ENCODE measurements around the gene POLR1E. TPM values are rescaled to one million over a fixed set of nuclear protein-coding genes. Genes with fewer than 3 reads are reported as not detected.
"Not testable (repeated sequence)": the region's sequence is repeated elsewhere in the genome, so short reads cannot be mapped to it uniquely, and the experiment has no call there.

The POLR1E gene
- total RNA-seq, 1 donor from 2014 or later, result 46.3 TPM

- Mint-ChIP-seq H3K4me1 (peaks cover 36% of the 10 kb centered on the region), H3K4me3 (peak overlapping the region; percentile 98)
Observed at GRCh38 chr9:37464426-37465248, 21.1 kb upstream of the POLR1E start.

GRCh38 chr9:37465249-37466036, 20.3 kb upstream of the POLR1E start, which contains the start of gene ZBTB5:
Gene ZBTB5 (minus strand): TSS chr9:37465450. CDS start chr9:37442551, 22,899 bp downstream.
- DNase-seq (peak; percentile 93), ATAC-seq (ENCODE audit: low read depth) (peak; percentile 76)
- ChIA-PET POLR2A (interaction anchor here (0.6 to 2.5 kb wide), 29 partner anchors 11 to 806 kb away, joined by 3 to 25 read pairs (median 4); partner anchors contain the start of genes EXOSC3, FBXO10, GRHPR and POLR1E), CTCF (interaction anchor here (0.5 kb wide), 1 partner anchor 905 kb away, joined by 3 read pairs; no protein-coding TSS in a partner anchor)
- intact Hi-C loops (cut with micrococcal nuclease), result loop anchor here (1.0 kb wide), 1 partner anchor 20 kb away; the partner anchor contains the start of gene POLR1E
- peaks cover 28% of the 10 kb centered on the region for H3K36me3 Mint-ChIP-seq (ENCODE audit: low read depth)
- H3K27ac Mint-ChIP-seq, result peak within 1 kb of the TSS; percentile 98
- no peaks in the 10 kb centered on the region for H3K27me3 Mint-ChIP-seq
- H3K9me3 Mint-ChIP-seq, result no peaks in the 10 kb centered on the region
- H3K4me3 Mint-ChIP-seq, result peak within 1 kb of the TSS; percentile 98
- H3K4me1 Mint-ChIP-seq, result peaks cover 36% of the 10 kb centered on the region
- no peak for TF ChIP-seq CTCF (IDR thresholded peaks at IDR 0.05)

More at GRCh38 chr9:37464426-37465248, 21.1 kb upstream of the POLR1E start:
- intact Hi-C loops (cut with micrococcal nuclease), result no loop called here
- Mint-ChIP-seq H3K27ac (peak overlapping the region; percentile 98), H3K9me3 (no peaks in the 10 kb centered on the region), H3K27me3 (no peaks in the 10 kb centered on the region), H3K36me3 (ENCODE audit: low read depth) (peaks cover 28% of the 10 kb centered on the region)
- peak; percentile 49 for ATAC-seq (ENCODE audit: low read depth)
- no peak for TF ChIP-seq CTCF (IDR thresholded peaks at IDR 0.05)
- ChIA-PET POLR2A (interaction anchor here (0.6 to 2.5 kb wide), 29 partner anchors 12 to 805 kb away, joined by 3 to 25 read pairs (median 4); partner anchors contain the start of genes EXOSC3, FBXO10, GRHPR and POLR1E), CTCF (no interaction called here)
- DNase-seq, result peak; percentile 83

- CTCF ChIA-PET, result no interaction called here
- peak overlapping the region; percentile 98 for H3K4me3 Mint-ChIP-seq
- H3K36me3 Mint-ChIP-seq (ENCODE audit: low read depth), result peaks cover 26% of the 10 kb centered on the region
- no peaks in the 10 kb centered on the region for H3K27me3 Mint-ChIP-seq
- H3K9me3 Mint-ChIP-seq, result no peaks in the 10 kb centered on the region
- H3K27ac Mint-ChIP-seq, result peak overlapping the region; percentile 98
- POLR2A ChIA-PET, result interaction anchor here (0.6 to 2.5 kb wide), 21 partner anchors 19 to 700 kb away, joined by 3 to 25 read pairs (median 7); partner anchors contain the start of genes EXOSC3, FBXO10, GRHPR and POLR1E
- no peak for TF ChIP-seq CTCF (IDR thresholded peaks at IDR 0.05)
- ATAC-seq (ENCODE audit: low read depth), result no peak
- peak; percentile 30 for DNase-seq
- intact Hi-C loops (cut with micrococcal nuclease), result loop anchor here (1.0 kb wide), 1 partner anchor 19 kb away; the partner anchor contains the start of gene POLR1E
- H3K4me1 Mint-ChIP-seq, result peaks cover 36% of the 10 kb centered on the region
Observed at GRCh38 chr9:37466037-37466709, 19.6 kb upstream of the POLR1E start.

- H3K27me3 Mint-ChIP-seq; ATAC-seq (ENCODE audit: low read depth); H3K4me3 Mint-ChIP-seq; POLR2A ChIA-PET; CTCF ChIA-PET; DNase-seq; H3K27ac Mint-ChIP-seq; intact Hi-C loops (cut with micrococcal nuclease); H3K9me3 Mint-ChIP-seq: not testable (repeated sequence)
- H3K4me1 Mint-ChIP-seq, result peaks cover 38% of the 10 kb centered on the region
- H3K36me3 Mint-ChIP-seq (ENCODE audit: low read depth), result peaks cover 18% of the 10 kb centered on the region
Observed at GRCh38 chr9:37467530-37467929, 18.2 kb upstream of the POLR1E start.

- H3K36me3 Mint-ChIP-seq (ENCODE audit: low read depth), result peaks cover 11% of the 10 kb centered on the region
- H3K4me3 Mint-ChIP-seq, result no peak overlapping the region
- H3K4me1 Mint-ChIP-seq, result peaks cover 27% of the 10 kb centered on the region
- no peak for DNase-seq
- H3K9me3 Mint-ChIP-seq, result peaks cover 1% of the 10 kb centered on the region
- ChIA-PET CTCF (no interaction called here), POLR2A (no interaction called here)
- intact Hi-C loops (cut with micrococcal nuclease), result no loop called here
- H3K27ac Mint-ChIP-seq, result no peak overlapping the region
- H3K27me3 Mint-ChIP-seq, result no peaks in the 10 kb centered on the region
- no peak for ATAC-seq (ENCODE audit: low read depth)
- TF ChIP-seq CTCF (IDR thresholded peaks at IDR 0.05), result no peak
Observed at GRCh38 chr9:37468620-37469019, 17.1 kb upstream of the POLR1E start.

Data from activated B cell treated with CpG ODN at 0.5 μM for 24 hours (primary cell).